Measurements from ENCODE around the gene CHI3L1.

Gene CHI3L1

GRCh38 chr1:203200916-203201315 is 14.4 kb upstream of the CHI3L1 start:
- no peak overlapping the region for H3K4me3 ChIP-seq
- H3K4me2 ChIP-seq: peak overlapping the region in 9 of 11 experiments; percentile 11 to 84 (median 70); a peak in 15 of 22 replicates
- peak overlapping the region in 4 of 11 experiments; percentile 5 to 80 (median 73); a peak in 5 of 22 replicates for H3K27ac ChIP-seq
- no peaks in the 10 kb centered on the region for H4K20me1 ChIP-seq
- no peak for TF ChIP-seq Cebpa-rat (IDR thresholded peaks at IDR 0.05)
- peaks cover 19 to 72% (median 45%) of the 10 kb centered on the region in 10 experiments; a peak in 19 of 20 replicates for H3K4me1 ChIP-seq
- H3K9ac ChIP-seq: peak overlapping the region in 1 of 11 experiments; percentile 2; a peak in 1 of 22 replicates
- H3K36me3 ChIP-seq: no peaks in the 10 kb centered on the region
- H3K27me3 ChIP-seq: no peaks in the 10 kb centered on the region
- no peaks in the 10 kb centered on the region for H3K9me3 ChIP-seq (replicated peaks in 1 of 11)

GRCh38 chr1:203199816-203200571 is 13.5 kb upstream of the CHI3L1 start:
- Histone ChIP-seq H3K9ac (peak overlapping the region in 2 of 11 experiments; percentile 2 to 14; a peak in 2 of 22 replicates), H3K4me2 (peak overlapping the region; percentile 11 to 84 (median 49); a peak in 18 of 22 replicates), H3K4me3 (no peak overlapping the region), H3K9me3 (replicated peaks in 1 of 11) (no peaks in the 10 kb centered on the region), H3K36me3 (no peaks in the 10 kb centered on the region), H3K27ac (peak overlapping the region in 4 of 11 experiments; percentile 5 to 80 (median 73); a peak in 6 of 22 replicates), H4K20me1 (no peaks in the 10 kb centered on the region), H3K4me1 (peaks cover 19 to 71% (median 45%) of the 10 kb centered on the region in 10 experiments; a peak in 19 of 20 replicates), H3K27me3 (no peaks in the 10 kb centered on the region)
- 0 out of 22 replicates have a peak, but pooled peaks of 1 of the 11 experiments have one; percentile 7 for TF ChIP-seq Cebpa-rat (IDR thresholded peaks at IDR 0.05)

GRCh38 chr1:203199481-203199815 is 12.9 kb upstream of the CHI3L1 start:
- no peaks in the 10 kb centered on the region for H3K27me3 ChIP-seq
- H4K20me1 ChIP-seq: no peaks in the 10 kb centered on the region
- no peaks in the 10 kb centered on the region for H3K9me3 ChIP-seq (replicated peaks in 1 of 11)
- no peak overlapping the region for H3K9ac ChIP-seq
- H3K4me1 ChIP-seq: peaks cover 19 to 71% (median 45%) of the 10 kb centered on the region in 10 experiments; a peak in 19 of 20 replicates
- peak overlapping the region in 3 of 11 experiments; percentile 33 to 80 (median 72); a peak in 3 of 22 replicates for H3K27ac ChIP-seq
- TF ChIP-seq Cebpa-rat (IDR thresholded peaks at IDR 0.05): no peak
- H3K36me3 ChIP-seq: no peaks in the 10 kb centered on the region
- H3K4me3 ChIP-seq: no peak overlapping the region
- H3K4me2 ChIP-seq: peak overlapping the region in 9 of 11 experiments; percentile 11 to 84 (median 70); a peak in 12 of 22 replicates

- Histone ChIP-seq H3K4me3 (no peak overlapping the region), H3K4me2 (peak overlapping the region in 6 of 11 experiments; percentile 11 to 84 (median 74); a peak in 9 of 22 replicates)
- TF ChIP-seq Cebpa-rat (IDR thresholded peaks at IDR 0.05): no peak
Measured at GRCh38 chr1:203199002-203199401, 12.5 kb upstream of the CHI3L1 start.

GRCh38 chr1:203197625-203198024 is 11.1 kb upstream of the CHI3L1 start:
- no peak overlapping the region for H3K4me3 ChIP-seq
- H3K27ac ChIP-seq: no peak overlapping the region
- no peaks in the 10 kb centered on the region for H3K27me3 ChIP-seq
- H3K4me2 ChIP-seq: peak overlapping the region in 8 of 11 experiments; percentile 12 to 60 (median 36); a peak in 13 of 22 replicates
- H4K20me1 ChIP-seq: no peaks in the 10 kb centered on the region
- H3K36me3 ChIP-seq: no peaks in the 10 kb centered on the region
- peaks cover 19 to 59% (median 38%) of the 10 kb centered on the region in 10 experiments; a peak in 19 of 20 replicates for H3K4me1 ChIP-seq
- no peak overlapping the region for H3K9ac ChIP-seq
- TF ChIP-seq Cebpa-rat (IDR thresholded peaks at IDR 0.05): no peak
- no peaks in the 10 kb centered on the region for H3K9me3 ChIP-seq (replicated peaks in 1 of 11)

More at GRCh38 chr1:203199002-203199401, 12.5 kb upstream of the CHI3L1 start:
- H3K4me1 ChIP-seq: peaks cover 19 to 71% (median 45%) of the 10 kb centered on the region in 10 experiments; a peak in 19 of 20 replicates
- H3K27ac ChIP-seq: peak overlapping the region in 3 of 11 experiments; percentile 33 to 80 (median 72); a peak in 2 of 22 replicates
- no peaks in the 10 kb centered on the region for H3K36me3 ChIP-seq
- no peaks in the 10 kb centered on the region for H3K9me3 ChIP-seq (replicated peaks in 1 of 11)
- H3K27me3 ChIP-seq: no peaks in the 10 kb centered on the region
- no peak overlapping the region for H3K9ac ChIP-seq
- H4K20me1 ChIP-seq: no peaks in the 10 kb centered on the region

- no peaks in the 10 kb centered on the region for H3K27me3 ChIP-seq
- H3K36me3 ChIP-seq: no peaks in the 10 kb centered on the region
- no peak overlapping the region for H3K4me3 ChIP-seq
- H3K9ac ChIP-seq: no peak overlapping the region
- no peak for TF ChIP-seq Cebpa-rat (IDR thresholded peaks at IDR 0.05)
- H3K27ac ChIP-seq: no peak overlapping the region
- no peaks in the 10 kb centered on the region for H3K9me3 ChIP-seq (replicated peaks in 1 of 11)
- H4K20me1 ChIP-seq: no peaks in the 10 kb centered on the region
- peaks cover 19 to 46% (median 29%) of the 10 kb centered on the region in 10 experiments; a peak in 19 of 20 replicates for H3K4me1 ChIP-seq
- H3K4me2 ChIP-seq: peak overlapping the region in 2 of 11 experiments; percentile 10 to 25; a peak in 3 of 22 replicates
Measured at GRCh38 chr1:203196371-203196770, 9.9 kb upstream of the CHI3L1 start.

GRCh38 chr1:203190949-203191348 is 4.4 kb upstream of the CHI3L1 start:
- no peak overlapping the region for H3K27ac ChIP-seq
- no peaks in the 10 kb centered on the region for H3K27me3 ChIP-seq
- no peak overlapping the region for H3K9ac ChIP-seq
- H3K9me3 ChIP-seq (replicated peaks in 1 of 11): no peaks in the 10 kb centered on the region
- no peaks in the 10 kb centered on the region for H3K36me3 ChIP-seq
- H4K20me1 ChIP-seq: no peaks in the 10 kb centered on the region
- H3K4me1 ChIP-seq: peaks cover 16 to 42% (median 26%) of the 10 kb centered on the region in 10 experiments
- H3K4me2 ChIP-seq: peak overlapping the region in 1 of 11 experiments; percentile 16; a peak in 1 of 22 replicates
- no peak overlapping the region for H3K4me3 ChIP-seq
- TF ChIP-seq Cebpa-rat (IDR thresholded peaks at IDR 0.05): no peak

- Histone ChIP-seq H3K9me3 (replicated peaks in 1 of 11) (no peaks in the 10 kb centered on the region), H3K27ac (no peak overlapping the region), H3K4me3 (no peak overlapping the region), H3K4me1 (peaks cover 24 to 52% (median 33%) of the 10 kb centered on the region in 10 experiments), H3K27me3 (no peaks in the 10 kb centered on the region), H4K20me1 (no peaks in the 10 kb centered on the region), H3K4me2 (peak overlapping the region in 3 of 11 experiments; percentile 4 to 29 (median 15); a peak in 2 of 22 replicates), H3K36me3 (no peaks in the 10 kb centered on the region), H3K9ac (no peak overlapping the region)
- no peak for TF ChIP-seq Cebpa-rat (IDR thresholded peaks at IDR 0.05)
Measured at GRCh38 chr1:203189951-203190352, 3.4 kb upstream of the CHI3L1 start.

GRCh38 chr1:203188686-203189232 is 2.3 kb upstream of the CHI3L1 start:
- peak overlapping the region in 1 of 11 experiments; percentile 79; a peak in 1 of 22 replicates for H3K4me2 ChIP-seq
- peaks cover 24 to 55% (median 33%) of the 10 kb centered on the region in 10 experiments for H3K4me1 ChIP-seq
- H3K27me3 ChIP-seq: no peaks in the 10 kb centered on the region
- no peak for TF ChIP-seq Cebpa-rat (IDR thresholded peaks at IDR 0.05)
- no peaks in the 10 kb centered on the region for H3K36me3 ChIP-seq
- H3K9ac ChIP-seq: no peak overlapping the region
- no peaks in the 10 kb centered on the region for H4K20me1 ChIP-seq
- no peak overlapping the region for H3K4me3 ChIP-seq
- no peak overlapping the region for H3K27ac ChIP-seq
- H3K9me3 ChIP-seq (replicated peaks in 1 of 11): no peaks in the 10 kb centered on the region

Data from BLaER1 treated with 17β-estradiol and CSF1 and Interleukin-3, amounts not matched to agents 10 nM and 100 nM (cell line).